Non-pigmented ciliary epithelial cell (primary cell): ENCODE data around the gene EXOG.

Experiments used
- DNase-seq: peaks from one replicate; pipeline ENCODE4 v3.0.0-alpha.2; 2010; ENCODE audit warnings: low read depth

EXOG gene

GRCh38 chr3:38510631-38511030 is 14.5 kb downstream of the EXOG start:
- DNase-seq: no peak

DNA sequence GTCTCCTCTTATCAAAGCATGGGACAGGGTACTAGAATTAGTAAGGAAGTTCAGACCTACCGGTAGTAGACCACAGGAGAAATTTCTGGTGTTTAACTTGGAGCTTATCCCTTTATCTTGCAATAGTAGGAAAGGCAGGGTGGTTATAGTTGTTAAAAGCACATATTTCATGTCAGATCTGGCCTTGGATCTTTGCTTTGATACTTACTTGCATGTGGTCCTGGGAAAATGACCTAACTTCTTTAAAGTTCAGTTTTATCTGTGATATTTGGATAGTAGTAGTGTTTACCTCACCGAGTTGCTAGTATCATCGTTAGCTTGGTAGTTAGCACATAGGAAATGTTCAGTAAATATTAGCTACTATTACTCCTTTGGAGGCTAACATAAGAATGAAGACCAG is 15.4 kb downstream of the EXOG start:
- DNase-seq: no peak

GRCh38 chr3:38515367-38515766 is 19.2 kb downstream of the EXOG start:
- DNase-seq: no peak

DNA sequence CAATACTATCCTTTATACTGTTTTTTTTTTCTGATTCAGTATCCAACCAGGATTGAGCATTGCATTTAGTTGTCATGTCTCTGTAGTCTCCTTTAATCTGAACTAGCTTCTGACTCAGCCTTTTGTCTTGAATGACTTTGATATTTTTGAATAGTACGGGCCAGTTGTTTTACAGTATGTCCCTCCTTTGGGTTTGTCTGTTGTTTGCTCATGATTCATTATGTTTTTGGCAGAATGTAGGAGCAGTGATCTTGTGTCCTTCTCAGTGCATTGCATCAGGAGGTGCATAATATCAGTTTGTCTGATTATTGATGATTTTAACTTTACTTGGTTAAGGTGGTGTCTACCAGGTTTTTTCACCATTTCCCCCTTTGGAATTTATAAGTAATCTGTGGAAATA is 20.5 kb downstream of the EXOG start:
- no peak for DNase-seq

DNA sequence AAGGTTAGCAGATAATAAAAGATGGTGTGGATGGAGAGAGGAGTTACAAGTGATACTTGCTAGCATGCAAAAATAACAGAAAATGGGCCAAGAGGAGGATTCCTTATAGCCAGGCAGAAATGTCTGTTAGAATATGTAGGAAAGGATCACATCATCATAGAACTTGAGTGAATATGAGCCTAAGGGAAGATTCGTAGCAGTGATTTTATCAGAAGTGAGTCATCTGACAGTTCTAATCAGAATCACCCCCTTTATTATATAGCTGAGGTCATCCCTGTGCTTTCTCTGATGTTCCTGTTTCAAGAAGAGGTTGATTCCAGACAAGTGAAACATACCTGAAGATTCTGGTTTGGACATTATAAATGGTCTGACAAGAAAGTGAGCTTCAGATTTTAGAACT is 22.9 kb downstream of the EXOG start:
- no peak for DNase-seq

- no peak for DNase-seq
Measured at GRCh38 chr3:38519651-38520050, 23.5 kb downstream of the EXOG start.

GRCh38 chr3:38521391-38521987 is 25.3 kb downstream of the EXOG start:
- DNase-seq: no peak

DNA sequence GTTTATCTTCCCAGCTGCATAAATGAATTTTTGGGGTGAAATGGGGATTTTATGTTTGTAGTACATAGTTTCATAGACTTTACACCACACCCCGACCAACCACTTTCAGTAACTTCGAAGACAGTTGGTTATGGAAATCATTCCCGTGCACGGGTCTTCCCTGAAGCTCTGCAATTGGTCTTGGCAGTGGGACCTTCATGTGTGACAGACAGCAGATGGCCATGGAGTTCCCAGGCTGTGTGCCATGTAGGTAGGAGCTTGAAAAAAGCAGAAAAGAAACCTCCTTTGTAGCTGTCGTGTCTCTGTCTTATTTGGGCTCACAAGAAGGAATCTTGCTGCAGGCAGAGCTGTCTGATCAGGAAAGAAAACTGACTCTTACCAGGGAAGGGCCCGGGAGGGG is 25.9 kb downstream of the EXOG start:
- no peak for DNase-seq

DNA sequence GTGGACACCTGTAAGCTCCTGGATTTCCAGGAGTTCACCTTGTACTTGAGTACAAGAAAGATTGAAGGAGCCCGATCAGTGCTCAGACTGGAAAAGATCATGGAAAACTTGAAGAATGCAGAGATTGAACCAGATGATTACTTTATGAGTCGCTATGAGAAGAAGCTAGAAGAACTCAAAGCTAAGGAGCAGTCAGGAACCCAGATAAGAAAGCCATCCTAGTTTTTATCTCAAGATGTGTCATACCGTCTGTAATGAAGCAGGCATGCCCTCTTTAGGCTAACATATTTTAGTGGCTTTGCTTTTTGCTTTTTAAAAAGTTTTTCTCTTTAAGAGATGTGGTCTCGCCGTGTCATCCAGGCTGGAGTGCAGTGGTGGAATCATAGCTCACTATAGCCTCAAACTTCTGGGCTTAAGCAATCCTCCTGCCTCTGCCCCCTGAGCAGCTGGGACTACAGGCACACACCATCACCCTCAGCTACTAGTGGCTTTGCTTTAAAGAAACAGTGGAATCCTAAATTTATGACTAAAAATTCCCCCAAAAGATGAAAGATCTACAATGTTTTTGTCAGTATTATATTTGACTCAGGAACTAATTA is 28.1 kb downstream of the EXOG start:
- DNase-seq: peak; percentile 30

DNA sequence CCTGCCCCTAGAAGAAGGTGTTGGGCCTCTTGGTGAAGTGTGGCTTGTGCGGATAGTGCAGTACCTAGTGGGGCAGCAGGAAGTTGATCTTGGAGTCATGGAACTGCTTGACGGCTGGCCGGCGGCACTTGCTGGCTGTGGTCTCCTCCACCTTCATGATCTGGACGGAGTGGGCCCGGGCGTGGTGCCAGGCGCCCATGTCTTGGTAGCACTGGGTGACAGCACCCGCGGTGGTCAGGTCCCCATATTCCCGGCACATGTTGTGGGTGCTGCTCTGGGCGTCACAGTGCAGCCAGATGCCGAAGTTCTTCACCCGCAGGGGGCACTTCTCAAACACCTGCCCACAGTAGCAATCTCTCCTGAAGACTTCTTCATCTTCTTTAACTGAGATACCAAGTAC is 30.7 kb downstream of the EXOG start:
- DNase-seq: no peak

DNA sequence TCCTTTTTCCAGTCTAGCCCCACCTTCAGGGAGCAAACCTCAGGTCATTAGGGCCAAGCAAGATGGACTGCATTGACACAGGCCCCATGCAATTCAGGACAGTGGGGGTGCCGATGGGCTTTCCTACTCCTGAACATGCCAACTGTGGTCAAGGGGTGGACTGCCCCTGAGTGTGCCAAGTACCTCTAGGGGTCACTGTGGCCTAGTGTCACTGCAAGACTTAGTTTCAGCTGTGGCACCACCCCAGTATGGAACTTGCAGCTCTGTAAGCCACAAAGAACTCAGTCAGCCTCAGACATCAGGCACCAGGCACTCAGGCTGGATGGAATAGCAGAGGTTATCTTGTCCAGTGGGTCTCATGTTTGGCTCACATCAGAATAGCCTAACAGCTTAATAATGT is 32.3 kb downstream of the EXOG start:
- no peak for DNase-seq

DNA sequence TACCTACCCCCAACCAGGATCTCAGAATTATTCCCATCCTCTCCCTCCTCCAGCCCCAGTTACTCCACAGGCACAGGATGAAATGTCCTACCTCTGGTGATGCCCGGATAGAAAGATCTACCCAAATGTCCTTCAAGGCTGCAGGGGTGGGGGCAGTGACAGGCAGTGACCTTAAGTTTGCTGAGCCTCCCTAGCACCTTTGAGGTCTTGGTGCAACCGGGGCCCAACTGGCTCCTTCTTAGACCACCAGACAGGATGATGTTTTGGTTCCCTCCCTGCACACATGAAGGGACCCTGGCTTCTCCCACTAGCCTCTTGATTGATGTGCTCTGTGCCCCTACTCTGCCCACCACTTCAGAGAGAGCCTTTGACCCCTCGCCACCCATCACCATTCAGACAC is 36.4 kb downstream of the EXOG start:
- DNase-seq: no peak

GRCh38 chr3:38533285-38533976 is 37.3 kb downstream of the EXOG start:
- no peak for DNase-seq

- no peak for DNase-seq
Measured at GRCh38 chr3:38534180-38534579, 38.0 kb downstream of the EXOG start.

GRCh38 chr3:38534604-38535003 is 38.5 kb downstream of the EXOG start:
- no peak for DNase-seq

GRCh38 chr3:38536671-38537070 is 40.5 kb downstream of the EXOG start:
- DNase-seq: no peak

DNA sequence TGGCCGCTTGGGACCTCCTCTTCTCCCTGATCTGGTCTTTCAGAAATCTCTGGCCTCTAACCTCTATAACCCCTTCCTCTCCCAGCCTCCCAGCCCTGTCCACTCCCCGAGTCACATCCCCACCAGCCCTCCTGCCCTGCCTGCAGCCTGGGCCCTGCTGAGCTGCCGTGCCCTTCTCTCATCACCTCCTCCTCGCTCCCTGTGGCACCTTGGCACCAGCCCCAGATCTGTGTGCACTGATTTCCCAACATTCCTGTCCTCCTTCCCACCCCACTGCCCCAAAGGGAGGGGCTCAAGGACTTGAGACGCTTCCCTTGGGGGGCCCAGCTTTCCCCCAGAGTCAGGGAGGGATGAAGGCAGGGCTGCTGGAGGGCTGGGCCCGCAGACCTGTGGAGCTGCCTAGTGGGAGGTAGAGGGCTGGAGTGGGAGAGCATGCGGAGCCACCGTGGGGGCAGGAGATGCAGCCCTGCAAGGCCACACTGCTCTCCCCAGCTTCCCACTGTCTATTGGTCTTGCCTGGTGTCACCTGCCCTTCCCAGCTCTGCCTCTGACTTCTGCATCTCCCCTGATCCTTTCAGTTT is 42.7 kb downstream of the EXOG start:
- no peak for DNase-seq

- DNase-seq: no peak
Measured at GRCh38 chr3:38541806-38542205, 45.7 kb downstream of the EXOG start.

GRCh38 chr3:38542401-38543298 is 46.5 kb downstream of the EXOG start:
- no peak for DNase-seq

DNA sequence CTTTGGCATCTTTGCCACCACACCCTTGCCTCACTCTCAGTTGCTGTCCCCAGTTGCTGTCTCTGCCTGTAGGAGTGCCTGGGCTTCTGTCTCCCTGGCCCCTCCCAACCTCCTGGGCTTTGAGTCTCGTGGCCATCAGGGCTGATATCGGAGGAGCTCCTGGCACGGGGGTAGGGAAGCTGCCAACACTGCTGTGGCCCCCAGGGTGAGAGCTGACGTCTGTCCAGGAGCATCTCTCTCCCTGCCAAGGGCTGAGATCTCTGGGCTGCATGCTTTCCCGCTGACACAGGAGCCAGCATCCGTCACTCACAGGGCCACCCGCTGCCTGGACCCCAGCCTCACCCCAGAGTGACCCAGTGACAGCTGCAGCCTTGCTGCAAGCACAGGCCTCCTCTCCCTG is 47.4 kb downstream of the EXOG start:
- no peak for DNase-seq

DNA sequence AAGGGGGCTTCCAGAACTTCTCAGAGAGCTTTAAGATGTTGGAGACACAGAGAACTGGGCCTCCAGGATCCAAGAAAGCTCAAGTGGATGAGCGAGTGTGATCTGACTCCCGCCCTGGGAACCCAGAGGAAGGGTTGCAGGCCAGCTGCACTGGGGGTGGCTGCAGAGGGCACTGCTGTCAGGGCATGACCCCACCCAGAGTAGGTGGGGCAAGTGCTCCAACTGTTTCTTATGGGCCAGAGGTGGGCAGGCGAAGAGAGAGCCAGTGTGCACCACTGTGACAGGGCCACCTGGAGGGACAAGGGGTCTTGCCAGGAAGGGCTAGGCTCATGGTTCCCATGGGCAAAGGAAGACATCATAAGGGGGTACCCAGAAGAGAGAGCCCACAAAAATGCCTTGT is 48.8 kb downstream of the EXOG start:
- no peak for DNase-seq

DNA sequence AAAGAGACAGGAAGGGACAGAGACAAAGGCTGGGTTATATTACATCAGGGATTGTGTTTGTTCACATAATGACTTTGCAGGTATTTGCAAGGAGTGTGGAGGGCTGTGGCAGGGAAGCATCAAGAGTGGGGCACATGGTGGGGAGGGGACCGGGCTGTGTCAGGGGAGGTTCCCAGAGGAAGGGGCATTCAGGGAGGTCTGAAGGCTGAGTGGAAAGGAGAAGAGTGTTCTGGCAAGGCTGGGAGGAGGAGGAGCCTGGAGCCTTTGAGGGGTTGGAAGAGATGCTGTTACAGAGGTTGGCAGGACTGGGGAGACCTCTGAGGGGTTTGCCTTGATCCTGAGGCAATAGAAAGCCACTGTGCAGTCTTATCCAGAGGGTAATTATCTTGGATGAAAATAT is 49.4 kb downstream of the EXOG start:
- DNase-seq: no peak
